ENCODE data around the gene IER5.

DNA sequence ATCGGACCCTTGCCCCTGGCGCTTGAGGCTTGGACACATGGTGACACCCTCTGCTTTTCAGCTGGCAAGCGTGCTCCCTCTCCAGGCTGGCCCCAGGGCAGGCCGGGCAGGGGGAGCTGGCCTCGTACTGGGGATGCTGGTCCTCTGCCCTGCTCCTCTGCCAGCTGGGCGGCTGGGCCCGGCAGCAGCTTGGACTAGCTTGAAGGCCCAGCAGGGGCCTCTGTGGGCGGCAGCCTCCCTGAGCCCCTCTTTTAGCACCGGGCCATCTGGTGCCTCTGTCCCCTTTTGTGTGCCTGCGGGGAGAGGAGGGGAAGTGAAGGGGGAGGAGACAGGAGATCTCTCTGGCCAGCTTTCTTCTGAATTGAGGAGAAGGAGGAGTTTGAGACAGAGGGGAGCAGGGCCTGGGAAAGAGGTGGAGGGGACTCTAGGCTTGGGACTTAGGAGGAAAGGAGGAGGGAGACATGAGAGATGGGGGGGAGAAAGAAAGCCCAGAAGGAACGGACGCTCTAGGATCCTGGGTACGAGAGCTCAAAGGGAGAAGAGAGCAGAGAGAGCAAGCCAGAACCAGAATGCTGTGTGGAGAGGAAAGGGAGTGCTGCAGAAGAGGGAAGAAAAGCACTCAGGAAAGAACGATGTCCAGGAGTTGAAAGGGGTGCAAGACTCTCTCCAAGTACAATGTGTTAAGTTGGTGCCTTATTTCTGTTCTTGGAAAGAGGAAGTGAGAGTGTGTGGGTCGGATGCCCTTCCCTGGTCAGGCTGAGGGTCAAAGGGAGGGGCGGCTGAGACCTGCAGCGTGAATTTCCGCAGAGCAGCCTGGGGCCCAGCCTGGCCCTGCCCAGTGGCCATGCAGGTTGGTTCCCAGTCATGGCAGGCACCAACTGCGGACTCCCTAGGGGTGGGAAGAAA lies 40.3 kb downstream of the IER5 start:
- TF ChIP-seq, protein P1, sequence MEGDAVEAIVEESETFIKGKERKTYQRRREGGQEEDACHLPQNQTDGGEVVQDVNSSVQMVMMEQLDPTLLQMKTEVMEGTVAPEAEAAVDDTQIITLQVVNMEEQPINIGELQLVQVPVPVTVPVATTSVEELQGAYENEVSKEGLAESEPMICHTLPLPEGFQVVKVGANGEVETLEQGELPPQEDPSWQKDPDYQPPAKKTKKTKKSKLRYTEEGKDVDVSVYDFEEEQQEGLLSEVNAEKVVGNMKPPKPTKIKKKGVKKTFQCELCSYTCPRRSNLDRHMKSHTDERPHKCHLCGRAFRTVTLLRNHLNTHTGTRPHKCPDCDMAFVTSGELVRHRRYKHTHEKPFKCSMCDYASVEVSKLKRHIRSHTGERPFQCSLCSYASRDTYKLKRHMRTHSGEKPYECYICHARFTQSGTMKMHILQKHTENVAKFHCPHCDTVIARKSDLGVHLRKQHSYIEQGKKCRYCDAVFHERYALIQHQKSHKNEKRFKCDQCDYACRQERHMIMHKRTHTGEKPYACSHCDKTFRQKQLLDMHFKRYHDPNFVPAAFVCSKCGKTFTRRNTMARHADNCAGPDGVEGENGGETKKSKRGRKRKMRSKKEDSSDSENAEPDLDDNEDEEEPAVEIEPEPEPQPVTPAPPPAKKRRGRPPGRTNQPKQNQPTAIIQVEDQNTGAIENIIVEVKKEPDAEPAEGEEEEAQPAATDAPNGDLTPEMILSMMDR (IDR thresholded peaks at IDR 0.05), result no peak
- TF ChIP-seq SIN3A (IDR thresholded peaks at IDR 0.05; ENCODE audit: borderline replicate concordance, insufficient read depth, low read depth, low read length), result no peak
